SK-N-DZ (cell line): ENCODE measurements around the gene TRIM31. TPM values are rescaled to one million over a fixed set of nuclear protein-coding genes. Genes with fewer than 3 reads are reported as not detected.

Experiments
- DNase-seq: peaks from one replicate; pipeline ENCODE4 v3.0.0-alpha.2; 2015; ENCODE audit warnings: low spot score
- polyA plus RNA-seq, 2 experiments: library from polyadenylated mRNA; depleted of rRNA; stranded (reverse); fragments of >200 nt; gene quantifications; 2 replicates each; pipeline ENCODE4 v1.2.3, GENCODE V29; 2014

The TRIM31 gene
- not detected in 2 replicates for polyA plus RNA-seq (2014; cell fraction: cytosol; rRNA removed)
- not detected in 2 replicates for polyA plus RNA-seq (2014; cell fraction: nucleus; rRNA removed)

- no peak for DNase-seq
These were observed at the start of gene TRIM31 for GRCh38 chr6:30113003-30113759. TSS of gene TRIM31 (minus strand) at chr6:30113090. CDS start at chr6:30112805, 285 bp downstream.

GRCh38 chr6:30162265-30163089, 49.6 kb upstream of the TRIM31 start:
- DNase-seq: no peak

- no peak for DNase-seq
These were observed 48.1 kb upstream of the TRIM31 start, which contains the start of gene TRIM10 for GRCh38 chr6:30160785-30161531. TSS of gene TRIM10 (minus strand) at chr6:30161211. CDS start at chr6:30160858, 353 bp downstream.

- DNase-seq: no peak
These were observed 47.3 kb upstream of the TRIM31 start for GRCh38 chr6:30160008-30160784.

GRCh38 chr6:30158475-30159040, 45.7 kb upstream of the TRIM31 start:
- DNase-seq: no peak

GRCh38 chr6:30157999-30158398, 45.1 kb upstream of the TRIM31 start:
- no peak for DNase-seq

- no peak for DNase-seq
These were observed 44.7 kb upstream of the TRIM31 start for GRCh38 chr6:30157581-30157980.

- no peak for DNase-seq
These were observed 43.9 kb upstream of the TRIM31 start for GRCh38 chr6:30156774-30157173.

- DNase-seq: no peak
These were observed 43.3 kb upstream of the TRIM31 start for GRCh38 chr6:30156262-30156599.

GRCh38 chr6:30155520-30156261, 42.8 kb upstream of the TRIM31 start:
- DNase-seq: no peak

GRCh38 chr6:30154709-30155519, 42.0 kb upstream of the TRIM31 start:
- DNase-seq: no peak

- DNase-seq: no peak
These were observed 41.2 kb upstream of the TRIM31 start for GRCh38 chr6:30154061-30154460.

- DNase-seq: no peak
These were observed 40.2 kb upstream of the TRIM31 start for GRCh38 chr6:30152910-30153610.

GRCh38 chr6:30152016-30152673, 39.3 kb upstream of the TRIM31 start:
- no peak for DNase-seq

GRCh38 chr6:30151580-30151979, 38.7 kb upstream of the TRIM31 start:
- DNase-seq: no peak

GRCh38 chr6:30150671-30151395, 37.9 kb upstream of the TRIM31 start:
- no peak for DNase-seq

- DNase-seq: no peak
These were observed 37.1 kb upstream of the TRIM31 start for GRCh38 chr6:30149858-30150550.
